Measurements from ENCODE around the gene MYRF.

Gene MYRF

DNA sequence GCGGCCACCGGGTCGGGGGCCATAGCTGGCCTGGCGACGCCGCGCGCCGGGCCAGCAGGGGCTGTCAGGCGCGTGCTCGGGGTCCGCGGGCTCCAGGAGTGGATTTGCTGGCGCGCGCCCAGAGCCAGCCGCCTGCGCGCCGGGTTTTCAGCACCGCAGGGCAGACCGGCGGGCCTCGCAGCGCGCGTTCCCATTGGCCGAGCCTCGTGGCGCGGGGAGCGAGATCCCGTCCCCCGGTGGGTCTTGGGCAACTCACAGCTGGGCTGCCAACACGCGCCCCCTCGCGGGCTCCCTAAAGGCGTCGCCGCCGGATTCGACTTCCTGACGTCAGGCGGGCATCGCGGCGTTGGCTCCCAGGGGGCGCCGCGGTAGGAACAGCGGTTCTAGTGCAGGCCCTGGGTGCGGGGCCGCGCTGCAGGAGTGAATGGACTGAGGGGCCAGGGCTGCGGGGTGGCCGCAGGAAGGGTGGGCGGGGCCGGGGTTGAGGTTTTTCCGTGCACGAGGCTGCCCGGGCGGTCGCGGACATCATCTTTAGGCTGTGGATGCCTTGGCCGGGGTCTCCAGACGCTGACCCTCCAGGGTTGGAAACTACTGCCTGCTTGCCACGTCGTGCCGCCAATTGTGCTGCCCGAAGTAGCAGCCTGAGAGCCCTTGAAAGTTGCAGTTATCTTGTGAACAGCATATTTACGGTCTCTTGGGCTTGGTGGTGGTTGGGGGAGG lies 64.5 kb downstream of the MYRF start, which contains the start of gene FADS1:
Gene FADS1 (minus strand): TSS at position 268 of the 720 bp plus-strand sequence. CDS start 74 bp downstream, at position 194.
- Histone ChIP-seq H3K4me3 (peak within 1 kb of the TSS; percentile 64), H3K36me3 (replicated peaks) (peaks cover 16% of the 10 kb centered on the region), H3K9me3 (no peaks in the 10 kb centered on the region), H3K4me1 (peaks cover 17% of the 10 kb centered on the region), H3K27me3 (ENCODE audit: low read depth) (no peaks in the 10 kb centered on the region)
- in situ Hi-C loops (cut with MboI; ENCODE audit: low sequenced_read_pairs): no loop called here
- DNase-seq (ENCODE audit: low spot score in 2 of 2): peak; percentile 90 to 97

- in situ Hi-C loops (cut with MboI; ENCODE audit: low sequenced_read_pairs): no loop called here
- Histone ChIP-seq H3K4me1 (peaks cover 17% of the 10 kb centered on the region), H3K4me3 (peak overlapping the region; percentile 64), H3K36me3 (replicated peaks) (peaks cover 9% of the 10 kb centered on the region), H3K27me3 (ENCODE audit: low read depth) (no peaks in the 10 kb centered on the region), H3K9me3 (no peaks in the 10 kb centered on the region)
- no peak for DNase-seq (ENCODE audit: low spot score in 2 of 2)
Measured at GRCh38 chr11:61817471-61818202, 65.2 kb downstream of the MYRF start.

DNA sequence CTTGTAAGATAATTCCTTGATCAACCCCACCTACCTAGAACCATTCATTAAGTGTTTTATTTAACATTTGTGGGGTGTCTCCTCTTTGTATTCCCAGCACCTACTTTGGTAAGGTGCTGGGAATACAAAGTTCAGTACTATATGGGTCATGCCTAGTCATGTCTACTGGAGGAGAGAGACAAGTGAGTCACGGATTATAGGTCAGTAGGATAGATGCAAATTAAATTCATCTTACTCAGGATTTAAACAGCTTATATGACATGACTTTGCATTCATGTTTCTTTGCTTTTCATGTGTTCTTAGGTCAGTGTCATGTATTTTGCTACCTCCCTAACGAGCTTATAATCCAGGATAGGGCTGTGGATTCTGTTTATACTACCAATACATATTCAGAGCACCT lies 67.7 kb downstream of the MYRF start:
- in situ Hi-C loops (cut with MboI; ENCODE audit: low sequenced_read_pairs): no loop called here
- Histone ChIP-seq H3K9me3 (no peaks in the 10 kb centered on the region), H3K4me3 (no peak overlapping the region), H3K27me3 (ENCODE audit: low read depth) (no peaks in the 10 kb centered on the region), H3K36me3 (replicated peaks) (no peaks in the 10 kb centered on the region; the same call in 1 of the 2 replicates), H3K4me1 (peaks cover 10% of the 10 kb centered on the region)
- DNase-seq (ENCODE audit: low spot score in 2 of 2): peak in 1 of 2 experiments; percentile 25

GRCh38 chr11:61826930-61827570 lies 74.6 kb downstream of the MYRF start:
- H3K36me3 ChIP-seq (replicated peaks): peaks cover 3% of the 10 kb centered on the region; the same call in 1 of the 2 replicates
- H3K4me3 ChIP-seq: peak overlapping the region; percentile 74
- in situ Hi-C loops (cut with MboI; ENCODE audit: low sequenced_read_pairs): no loop called here
- no peaks in the 10 kb centered on the region for H3K9me3 ChIP-seq
- DNase-seq (ENCODE audit: low spot score in 2 of 2): peak in 1 of 2 experiments; percentile 17
- no peaks in the 10 kb centered on the region for H3K27me3 ChIP-seq (ENCODE audit: low read depth)
- peaks cover 17% of the 10 kb centered on the region for H3K4me1 ChIP-seq

DNA sequence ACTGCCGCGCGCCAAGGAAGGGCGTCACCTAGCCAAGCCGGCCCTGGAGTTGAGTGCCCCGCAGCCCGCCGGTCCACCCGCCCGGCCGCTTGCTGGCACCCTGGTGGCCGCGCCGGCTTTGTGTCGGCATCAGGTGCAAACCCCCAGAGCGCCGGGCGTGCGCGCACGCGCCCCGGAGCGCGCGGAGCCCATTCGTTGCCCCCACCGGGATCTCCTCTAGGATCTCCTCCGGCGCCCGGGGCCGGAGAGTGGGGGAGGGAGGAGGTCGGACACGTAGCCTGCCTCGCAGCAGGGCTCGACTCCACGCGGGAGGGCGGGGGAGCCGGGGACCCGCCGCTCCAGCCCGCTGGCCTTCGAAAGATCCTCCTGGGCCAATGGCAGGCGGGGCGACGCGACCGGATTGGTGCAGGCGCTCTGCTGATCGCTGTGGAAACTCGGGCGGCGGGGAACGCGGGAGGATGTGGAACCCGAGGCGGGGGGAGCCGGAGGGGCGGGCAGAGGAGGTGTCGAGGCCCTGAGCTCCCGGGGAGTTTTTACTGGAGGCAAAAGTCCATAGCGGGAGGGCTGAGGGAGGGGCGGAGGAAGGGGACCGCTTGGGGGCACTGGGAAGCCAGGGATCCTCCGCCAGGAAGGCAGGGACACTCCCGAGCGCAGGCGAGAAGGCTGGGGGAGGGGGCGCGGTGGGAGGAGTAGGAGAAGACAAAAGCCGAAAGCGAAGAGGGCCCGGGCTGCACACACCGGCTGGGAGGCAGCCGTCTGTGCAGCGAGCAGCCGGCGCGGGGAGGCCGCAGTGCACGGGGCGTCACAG lies 75.3 kb downstream of the MYRF start, which contains the start of gene FADS2:
Gene FADS2 (plus strand): TSS at position 730 of the 808 bp plus-strand sequence. CDS start 91 bp downstream, outside the sequence.
- peak within 1 kb of the TSS; percentile 74 for H3K4me3 ChIP-seq

GRCh38 chr11:61828379-61828628 lies 75.9 kb downstream of the MYRF start:
- no peaks in the 10 kb centered on the region for H3K27me3 ChIP-seq (ENCODE audit: low read depth)

More for the DNA sequence above, 75.3 kb downstream of the MYRF start, which contains the start of gene FADS2:
- Histone ChIP-seq H3K36me3 (replicated peaks) (peaks cover 6% of the 10 kb centered on the region; the same call in 1 of the 2 replicates), H3K27me3 (ENCODE audit: low read depth) (no peaks in the 10 kb centered on the region), H3K9me3 (no peaks in the 10 kb centered on the region), H3K4me1 (peaks cover 17% of the 10 kb centered on the region)
- peak; percentile 94 to 98 for DNase-seq (ENCODE audit: low spot score in 2 of 2)
- in situ Hi-C loops (cut with MboI; ENCODE audit: low sequenced_read_pairs): no loop called here

GRCh38 chr11:61828629-61829407 lies 76.4 kb downstream of the MYRF start:
- peak; percentile 37 to 64 for DNase-seq (ENCODE audit: low spot score in 2 of 2)
- in situ Hi-C loops (cut with MboI; ENCODE audit: low sequenced_read_pairs): no loop called here
- Histone ChIP-seq H3K27me3 (ENCODE audit: low read depth) (no peaks in the 10 kb centered on the region), H3K36me3 (replicated peaks) (peaks cover 10% of the 10 kb centered on the region; the same call in 1 of the 2 replicates), H3K4me1 (peaks cover 17% of the 10 kb centered on the region), H3K9me3 (no peaks in the 10 kb centered on the region), H3K4me3 (peak overlapping the region; percentile 74)

More at GRCh38 chr11:61828379-61828628, 75.9 kb downstream of the MYRF start:
- Histone ChIP-seq H3K36me3 (replicated peaks) (peaks cover 6% of the 10 kb centered on the region; the same call in 1 of the 2 replicates), H3K4me3 (peak overlapping the region; percentile 74), H3K9me3 (no peaks in the 10 kb centered on the region), H3K4me1 (peaks cover 17% of the 10 kb centered on the region)
- in situ Hi-C loops (cut with MboI; ENCODE audit: low sequenced_read_pairs): no loop called here
- DNase-seq (ENCODE audit: low spot score in 2 of 2): no peak

- in situ Hi-C loops (cut with MboI; ENCODE audit: low sequenced_read_pairs): no loop called here
- peaks cover 21% of the 10 kb centered on the region for H3K4me1 ChIP-seq
- H3K36me3 ChIP-seq (replicated peaks): peaks cover 14% of the 10 kb centered on the region; the same call in 1 of the 2 replicates
Measured at GRCh38 chr11:61829806-61830205, 77.4 kb downstream of the MYRF start.

DNA sequence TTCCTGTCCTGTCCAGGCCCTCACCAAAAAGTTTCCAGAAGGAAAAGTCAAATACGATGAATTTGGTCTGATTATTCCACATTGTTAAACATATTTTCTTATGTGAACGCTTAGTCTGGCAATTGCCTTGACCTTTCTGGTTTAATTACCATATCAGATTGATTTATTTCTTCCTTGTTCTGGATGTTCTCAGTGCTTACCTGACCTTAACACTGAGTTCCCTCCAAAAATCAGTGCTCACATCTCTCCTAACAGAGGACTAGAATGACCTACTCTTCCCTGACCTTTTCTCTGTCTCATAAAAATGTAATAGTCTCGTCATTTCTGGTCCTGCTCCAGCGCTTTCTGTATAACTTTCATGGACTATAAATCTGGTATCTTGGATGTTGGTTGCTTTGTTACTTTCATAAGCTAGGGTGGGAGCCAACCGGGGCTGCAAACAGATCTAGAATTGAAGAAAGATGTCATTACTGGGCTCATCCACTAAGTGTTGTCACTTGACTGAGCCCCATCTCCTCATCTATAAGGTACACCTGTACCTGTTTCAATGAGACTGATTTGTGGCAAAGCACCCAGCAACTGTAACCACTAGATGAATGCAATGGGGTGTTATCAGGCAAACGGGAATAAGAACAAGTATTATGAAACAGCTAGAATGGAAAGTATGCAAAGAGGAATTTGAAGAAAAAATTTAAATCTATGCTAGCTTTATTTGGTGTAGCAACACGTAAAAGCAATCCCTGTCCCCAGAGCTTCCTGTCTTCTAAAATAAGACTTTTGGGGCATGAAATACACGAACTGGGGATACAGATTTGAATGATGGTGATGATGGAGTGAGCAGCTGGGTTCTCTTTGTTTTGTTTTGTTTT lies 78.0 kb downstream of the MYRF start:
- H3K4me1 ChIP-seq: peaks cover 21% of the 10 kb centered on the region
- H3K9me3 ChIP-seq: no peaks in the 10 kb centered on the region
- no peaks in the 10 kb centered on the region for H3K27me3 ChIP-seq (ENCODE audit: low read depth)
- no peak for DNase-seq (ENCODE audit: low spot score in 2 of 2)
- H3K4me3 ChIP-seq: peak overlapping the region; percentile 74
- peaks cover 14% of the 10 kb centered on the region; the same call in 1 of the 2 replicates for H3K36me3 ChIP-seq (replicated peaks)
- in situ Hi-C loops (cut with MboI; ENCODE audit: low sequenced_read_pairs): no loop called here

More at GRCh38 chr11:61829806-61830205, 77.4 kb downstream of the MYRF start:
- no peaks in the 10 kb centered on the region for H3K27me3 ChIP-seq (ENCODE audit: low read depth)
- peak overlapping the region; percentile 74 for H3K4me3 ChIP-seq
- H3K9me3 ChIP-seq: no peaks in the 10 kb centered on the region
- DNase-seq (ENCODE audit: low spot score in 2 of 2): no peak

- no peak overlapping the region for H3K4me3 ChIP-seq
- in situ Hi-C loops (cut with MboI; ENCODE audit: low sequenced_read_pairs): no loop called here
Measured at GRCh38 chr11:61832207-61832606, 79.8 kb downstream of the MYRF start.

GRCh38 chr11:61832754-61833153 lies 80.3 kb downstream of the MYRF start:
- no peaks in the 10 kb centered on the region for H3K9me3 ChIP-seq
- no peaks in the 10 kb centered on the region for H3K27me3 ChIP-seq (ENCODE audit: low read depth)
- H3K36me3 ChIP-seq (replicated peaks): peaks cover 24% of the 10 kb centered on the region
- no peak overlapping the region for H3K4me3 ChIP-seq
- in situ Hi-C loops (cut with MboI; ENCODE audit: low sequenced_read_pairs): no loop called here
- H3K4me1 ChIP-seq: peaks cover 15% of the 10 kb centered on the region
- no peak for DNase-seq (ENCODE audit: low spot score in 2 of 2)

More at GRCh38 chr11:61832207-61832606, 79.8 kb downstream of the MYRF start:
- H3K36me3 ChIP-seq (replicated peaks): peaks cover 19% of the 10 kb centered on the region
- no peak for DNase-seq (ENCODE audit: low spot score in 2 of 2)
- H3K9me3 ChIP-seq: no peaks in the 10 kb centered on the region
- H3K4me1 ChIP-seq: peaks cover 16% of the 10 kb centered on the region
- no peaks in the 10 kb centered on the region for H3K27me3 ChIP-seq (ENCODE audit: low read depth)

GRCh38 chr11:61833471-61833870 lies 81.0 kb downstream of the MYRF start:
- no peak for DNase-seq (ENCODE audit: low spot score in 2 of 2)
- H3K36me3 ChIP-seq (replicated peaks): peaks cover 27% of the 10 kb centered on the region
- in situ Hi-C loops (cut with MboI; ENCODE audit: low sequenced_read_pairs): no loop called here

More at GRCh38 chr11:61833471-61833870, 81.0 kb downstream of the MYRF start:
- no peak overlapping the region for H3K4me3 ChIP-seq
- no peaks in the 10 kb centered on the region for H3K9me3 ChIP-seq
- H3K4me1 ChIP-seq: peaks cover 15% of the 10 kb centered on the region
- no peaks in the 10 kb centered on the region for H3K27me3 ChIP-seq (ENCODE audit: low read depth)

Data from HAP-1 (cell line).